Middle frontal gyrus (tissue), 1 donor: ENCODE data around the gene ATP6V0E2.

Experiments used
- DNase-seq: peaks from one replicate; pipeline ENCODE4 v3.0.0-alpha.2; 2015; ENCODE audit warnings: low spot score; ENCODE audit errors: extremely low spot score

Gene ATP6V0E2

GRCh38 chr7:149838224-149838991 lies 35.4 kb upstream of the ATP6V0E2 start, which contains the start of gene ZNF862:
TSS of gene ZNF862 (plus strand) at chr7:149838375. CDS start at chr7:149838612, 237 bp downstream.
- DNase-seq: peak; percentile 99

GRCh38 chr7:149838992-149839408 lies 34.8 kb upstream of the ATP6V0E2 start:
- no peak for DNase-seq

- no peak for DNase-seq
Measured at GRCh38 chr7:149839933-149840332, 33.8 kb upstream of the ATP6V0E2 start.

GRCh38 chr7:149843566-149843965 lies 30.2 kb upstream of the ATP6V0E2 start:
- no peak for DNase-seq

GRCh38 chr7:149844445-149844844 lies 29.3 kb upstream of the ATP6V0E2 start:
- no peak for DNase-seq

GRCh38 chr7:149845257-149845980 lies 28.4 kb upstream of the ATP6V0E2 start:
- DNase-seq: no peak

GRCh38 chr7:149846021-149846420 lies 27.7 kb upstream of the ATP6V0E2 start:
- DNase-seq: no peak

GRCh38 chr7:149846436-149847046 lies 27.2 kb upstream of the ATP6V0E2 start:
- DNase-seq: no peak

GRCh38 chr7:149849174-149849573 lies 24.6 kb upstream of the ATP6V0E2 start:
- no peak for DNase-seq

- DNase-seq: no peak
Measured at GRCh38 chr7:149850007-149850594, 23.7 kb upstream of the ATP6V0E2 start.

- DNase-seq: no peak
Measured at GRCh38 chr7:149850716-149851115, 23.1 kb upstream of the ATP6V0E2 start.

GRCh38 chr7:149851449-149851848 lies 22.3 kb upstream of the ATP6V0E2 start:
- DNase-seq: no peak

- no peak for DNase-seq
Measured at GRCh38 chr7:149853157-149853556, 20.6 kb upstream of the ATP6V0E2 start.

GRCh38 chr7:149854611-149855360 lies 19.0 kb upstream of the ATP6V0E2 start:
- no peak for DNase-seq

GRCh38 chr7:149855361-149856305 lies 18.1 kb upstream of the ATP6V0E2 start:
- DNase-seq: no peak

GRCh38 chr7:149856583-149856982 lies 17.2 kb upstream of the ATP6V0E2 start:
- DNase-seq: no peak

GRCh38 chr7:149859369-149859768 lies 14.4 kb upstream of the ATP6V0E2 start:
- DNase-seq: no peak

GRCh38 chr7:149859876-149860275 lies 13.9 kb upstream of the ATP6V0E2 start:
- no peak for DNase-seq

GRCh38 chr7:149860821-149861727 lies 12.7 kb upstream of the ATP6V0E2 start:
- DNase-seq: no peak
